ENCODE results near the gene DENND1B. TPM values are rescaled to one million over a fixed set of nuclear protein-coding genes. Genes with fewer than 3 reads are reported as not detected.

The DENND1B gene
- total and polyA plus RNA-seq, 9 of the 15 experiments (the other 6 are each of a cell fraction or from before 2014, with no cell fraction given): 2.1 to 12.1 (median 7.5) TPM

DNA sequence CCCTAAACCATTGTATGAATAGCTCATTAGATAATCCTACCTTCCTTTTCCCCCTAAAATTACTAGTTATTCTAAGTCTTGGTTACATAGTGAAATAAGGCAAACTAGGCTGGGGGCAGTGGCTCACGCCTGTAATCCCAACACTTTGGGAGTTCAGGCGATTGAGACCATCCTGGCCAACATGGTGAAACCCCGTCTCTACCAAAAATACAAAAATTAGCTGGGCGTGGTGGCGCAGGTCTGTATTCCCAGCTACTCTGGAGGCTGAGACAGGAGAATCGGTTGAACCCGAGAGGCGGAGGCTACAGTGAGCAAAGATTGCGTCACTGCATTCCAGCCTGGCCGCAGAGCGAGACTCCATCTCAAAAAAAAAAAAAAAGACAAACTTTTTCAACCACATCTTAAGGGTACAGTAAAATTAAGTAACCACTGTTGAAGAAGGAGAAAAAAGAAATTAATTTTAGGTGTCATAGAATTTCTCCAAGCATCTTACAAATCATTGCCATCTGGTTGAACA lies 108.5 kb downstream of the DENND1B start (continued):
- TF ChIP-seq CEBPG (CRISPR knock-in tag; IDR thresholded peaks at IDR 0.05) (no peak), CEBPG (tag; conservative IDR thresholded peaks at IDR 0.05 in 1 of 2, IDR thresholded peaks at IDR 0.05 in 1 of 2) (peak in 1 of 2 experiments; percentile 15; a peak in 1 of 4 replicates), RAD21 (CRISPR knock-in tag; conservative IDR thresholded peaks at IDR 0.05 in 1 of 2, IDR thresholded peaks at IDR 0.05 in 1 of 2) (no peak), CEBPB (tag; IDR thresholded peaks at IDR 0.05) (peak; percentile 58), PHTF2 (CRISPR knock-in tag; IDR thresholded peaks at IDR 0.05) (no peak)
- TF ChIP-seq, protein P1, sequence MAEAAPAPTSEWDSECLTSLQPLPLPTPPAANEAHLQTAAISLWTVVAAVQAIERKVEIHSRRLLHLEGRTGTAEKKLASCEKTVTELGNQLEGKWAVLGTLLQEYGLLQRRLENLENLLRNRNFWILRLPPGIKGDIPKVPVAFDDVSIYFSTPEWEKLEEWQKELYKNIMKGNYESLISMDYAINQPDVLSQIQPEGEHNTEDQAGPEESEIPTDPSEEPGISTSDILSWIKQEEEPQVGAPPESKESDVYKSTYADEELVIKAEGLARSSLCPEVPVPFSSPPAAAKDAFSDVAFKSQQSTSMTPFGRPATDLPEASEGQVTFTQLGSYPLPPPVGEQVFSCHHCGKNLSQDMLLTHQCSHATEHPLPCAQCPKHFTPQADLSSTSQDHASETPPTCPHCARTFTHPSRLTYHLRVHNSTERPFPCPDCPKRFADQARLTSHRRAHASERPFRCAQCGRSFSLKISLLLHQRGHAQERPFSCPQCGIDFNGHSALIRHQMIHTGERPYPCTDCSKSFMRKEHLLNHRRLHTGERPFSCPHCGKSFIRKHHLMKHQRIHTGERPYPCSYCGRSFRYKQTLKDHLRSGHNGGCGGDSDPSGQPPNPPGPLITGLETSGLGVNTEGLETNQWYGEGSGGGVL (CRISPR knock-in tag; IDR thresholded peaks at IDR 0.05): no peak
- TF ChIP-seq, protein P2, sequence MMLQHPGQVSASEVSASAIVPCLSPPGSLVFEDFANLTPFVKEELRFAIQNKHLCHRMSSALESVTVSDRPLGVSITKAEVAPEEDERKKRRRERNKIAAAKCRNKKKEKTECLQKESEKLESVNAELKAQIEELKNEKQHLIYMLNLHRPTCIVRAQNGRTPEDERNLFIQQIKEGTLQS (IDR thresholded peaks at IDR 0.05): no peak
- TF ChIP-seq, protein P2 (CRISPR knock-in tag; conservative IDR thresholded peaks at IDR 0.05): no peak
